ENCODE results near the gene NHLRC4. TPM values are rescaled to one million over a fixed set of nuclear protein-coding genes. Genes with fewer than 3 reads are reported as not detected.

The NHLRC4 gene
- total and polyA plus RNA-seq, 2 of the 13 experiments (the other 11 are each of a cell fraction or from before 2014, with no cell fraction given), result 0.40 to 0.59 TPM

- no peak for TF ChIP-seq MNT (IDR thresholded peaks at IDR 0.05)
- no peak for TF ChIP-seq ZNF790 (CRISPR knock-in tag; IDR thresholded peaks at IDR 0.05; ENCODE audit: borderline replicate concordance)
- TF ChIP-seq CREBL2 (CRISPR knock-in tag; IDR thresholded peaks at IDR 0.05; ENCODE audit: borderline replicate concordance), result peak; percentile 89; the same call in 1 of the 2 replicates
- peak; percentile 22; the same call in 1 of the 2 replicates for TF ChIP-seq ZMYM2 (CRISPR knock-in tag; IDR thresholded peaks at IDR 0.05)
- TF ChIP-seq NR3C1 (CRISPR knock-in tag; IDR thresholded peaks at IDR 0.05), result no peak
- TF ChIP-seq PPARG (CRISPR knock-in tag; conservative IDR thresholded peaks at IDR 0.05), result 0 out of 2 replicates have a peak, but pooled peaks have one; percentile 15
- TF ChIP-seq RFX1 (IDR thresholded peaks at IDR 0.05), result no peak
- 0 out of 2 replicates have a peak, but pooled peaks have one; percentile 23 for TF ChIP-seq ZBTB20 (CRISPR knock-in tag; IDR thresholded peaks at IDR 0.05; ENCODE audit: borderline replicate concordance, low read depth)
- TF ChIP-seq WIZ (CRISPR knock-in tag; IDR thresholded peaks at IDR 0.05), result no peak
- TF ChIP-seq SALL1 (CRISPR knock-in tag; IDR thresholded peaks at IDR 0.05), result peak; percentile 72
- peak; percentile 32 for TF ChIP-seq YY1 (IDR thresholded peaks at IDR 0.05; ENCODE audit: insufficient read depth, insufficient replicate concordance, low read depth, low read length)
- no peak for TF ChIP-seq BCL6 (CRISPR knock-in tag; IDR thresholded peaks at IDR 0.05)
- TF ChIP-seq ZNF792 (CRISPR knock-in tag; IDR thresholded peaks at IDR 0.05), result no peak
- TF ChIP-seq ZNF556 (CRISPR knock-in tag; IDR thresholded peaks at IDR 0.05; ENCODE audit: borderline replicate concordance), result peak; percentile 47; the same call in 1 of the 2 replicates
- no peak for TF ChIP-seq ATF6 (CRISPR knock-in tag; conservative IDR thresholded peaks at IDR 0.05)
- no peak for TF ChIP-seq PHF21A (CRISPR knock-in tag; IDR thresholded peaks at IDR 0.05)
- TF ChIP-seq ZBTB49 (CRISPR knock-in tag; IDR thresholded peaks at IDR 0.05; ENCODE audit: borderline replicate concordance), result no peak
- no peak for TF ChIP-seq SKIL (CRISPR knock-in tag; IDR thresholded peaks at IDR 0.05; ENCODE audit: borderline replicate concordance)
- no peak for TF ChIP-seq SNAPC5 (CRISPR knock-in tag; IDR thresholded peaks at IDR 0.05; ENCODE audit: borderline replicate concordance)
Observed at GRCh38 chr16:527015-527903, 39.5 kb upstream of the NHLRC4 start, which contains the start of gene CAPN15 (continued).
